Dedifferentiated amniotic fluid mesenchymal stem cell (primary cell): ENCODE data around the gene THAP4.
"Not testable (repeated sequence)": the region's sequence is repeated elsewhere in the genome, so short reads cannot be mapped to it uniquely, and the experiment has no call there.

Source experiments
- DNase-seq: peaks from one replicate; pipeline ENCODE4 v3.0.0-alpha.2; 2016; ENCODE audit errors: extremely low spot score

The THAP4 gene

GRCh38 chr2:241612156-241613016, 24.6 kb downstream of the THAP4 start:
- DNase-seq = no peak

DNA sequence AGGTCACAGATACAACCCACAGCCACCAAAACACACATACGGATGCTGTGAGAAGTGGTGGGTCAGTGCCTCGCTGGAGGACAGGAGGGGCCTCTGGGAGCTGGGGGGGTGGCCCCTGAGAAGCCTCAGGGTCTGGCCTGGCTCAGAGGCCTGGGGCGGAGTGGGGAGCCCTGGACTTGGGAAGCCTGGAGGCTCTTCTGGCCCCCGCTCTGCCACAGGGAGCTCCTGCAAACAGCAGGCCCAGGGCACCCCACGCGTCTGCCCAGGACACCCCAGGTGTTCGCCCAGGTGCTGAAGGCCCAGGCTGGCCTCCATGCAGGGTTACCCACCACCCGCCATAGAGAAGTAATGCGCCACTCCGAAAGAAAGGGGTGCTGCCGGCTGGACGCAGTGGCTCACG, 25.9 kb downstream of the THAP4 start:
- no peak for DNase-seq

- DNase-seq = peak; percentile 46
Measured at GRCh38 chr2:241609859-241610793, 26.8 kb downstream of the THAP4 start.

- no peak for DNase-seq
Measured at GRCh38 chr2:241608881-241609280, 28.1 kb downstream of the THAP4 start.

- DNase-seq = no peak
Measured at GRCh38 chr2:241607162-241607885, 29.6 kb downstream of the THAP4 start.

DNA sequence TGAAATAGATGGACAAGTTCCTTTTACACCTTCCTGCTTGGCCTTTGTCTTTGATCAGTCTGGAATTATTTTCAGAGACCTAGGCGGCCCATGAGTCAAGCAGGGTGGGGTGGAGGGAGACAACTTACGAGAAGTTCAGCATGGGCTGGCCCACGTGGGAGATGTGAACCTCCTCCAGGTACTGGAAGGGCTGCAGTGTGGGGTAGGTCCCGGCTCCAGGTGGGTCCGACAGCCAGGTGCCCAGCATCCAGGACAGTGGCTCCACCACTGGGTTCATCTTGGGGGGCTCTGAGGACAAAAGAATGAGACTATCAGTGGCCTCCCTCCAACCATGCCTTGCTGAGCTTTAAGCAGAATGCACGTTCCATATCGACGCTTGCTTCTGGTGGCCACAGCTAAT, 30.8 kb downstream of the THAP4 start:
- no peak for DNase-seq

GRCh38 chr2:241603686-241604085, 33.3 kb downstream of the THAP4 start:
- DNase-seq = no peak

DNA sequence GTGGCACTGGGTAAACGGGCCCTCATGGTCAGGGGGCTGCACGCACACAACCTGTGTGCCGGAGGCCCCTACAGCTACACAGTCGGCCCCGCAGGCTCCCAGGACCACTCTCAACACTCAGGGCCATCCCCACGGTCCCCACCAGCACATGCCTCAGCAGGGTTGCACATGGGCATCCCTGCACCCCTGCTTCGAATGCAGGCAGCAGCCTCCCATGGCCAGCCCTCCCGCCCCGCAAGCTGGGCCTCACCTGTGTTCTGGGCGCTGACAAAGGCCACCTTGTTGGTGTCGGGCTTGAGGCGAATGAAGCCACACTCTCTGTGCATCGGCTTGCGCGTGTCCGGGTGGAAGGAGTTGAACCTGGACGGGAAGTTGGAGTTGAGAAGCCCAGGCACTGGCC, 34.2 kb downstream of the THAP4 start:
- DNase-seq = no peak

DNA sequence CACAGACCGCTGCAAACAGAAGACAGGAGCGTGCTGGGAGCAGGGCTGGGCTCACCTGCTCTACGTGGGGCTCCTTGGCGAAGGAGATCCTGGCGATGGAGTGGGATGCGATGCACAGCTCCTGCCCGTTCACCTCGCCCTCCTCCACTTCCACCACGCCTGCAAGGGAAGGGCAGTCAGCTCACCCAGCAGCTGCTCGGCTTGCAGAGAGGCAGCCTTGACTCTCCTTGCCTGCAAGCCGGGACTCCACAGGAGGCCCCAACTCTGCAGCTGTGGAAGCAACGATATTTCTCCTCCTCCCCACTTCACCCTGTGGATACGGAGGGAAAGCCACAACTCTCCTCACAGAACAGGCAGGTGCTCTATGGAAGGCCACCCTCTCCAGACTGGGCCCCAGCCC, 35.1 kb downstream of the THAP4 start:
- DNase-seq = no peak

- no peak for DNase-seq
Measured at GRCh38 chr2:241599615-241600014, 37.3 kb downstream of the THAP4 start.

DNA sequence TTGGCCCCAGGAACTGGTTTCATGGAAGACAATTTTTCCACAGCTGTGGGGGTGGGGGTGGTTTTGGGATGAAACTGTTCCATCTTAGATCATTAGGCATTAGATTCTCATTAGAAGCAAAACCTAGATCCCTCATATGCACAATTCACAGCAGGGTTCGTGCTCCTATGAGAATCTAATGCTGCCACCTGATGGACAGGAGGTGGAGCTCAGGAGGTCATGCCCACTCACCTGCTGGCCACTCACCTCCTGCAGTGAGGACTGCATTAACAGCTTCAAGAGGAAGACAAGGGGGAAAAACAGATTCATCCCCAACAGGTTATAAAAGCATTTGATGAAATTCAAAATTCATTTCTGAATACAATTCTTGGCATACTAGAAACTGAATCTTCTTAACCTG, 38.5 kb downstream of the THAP4 start:
- no peak for DNase-seq

DNA sequence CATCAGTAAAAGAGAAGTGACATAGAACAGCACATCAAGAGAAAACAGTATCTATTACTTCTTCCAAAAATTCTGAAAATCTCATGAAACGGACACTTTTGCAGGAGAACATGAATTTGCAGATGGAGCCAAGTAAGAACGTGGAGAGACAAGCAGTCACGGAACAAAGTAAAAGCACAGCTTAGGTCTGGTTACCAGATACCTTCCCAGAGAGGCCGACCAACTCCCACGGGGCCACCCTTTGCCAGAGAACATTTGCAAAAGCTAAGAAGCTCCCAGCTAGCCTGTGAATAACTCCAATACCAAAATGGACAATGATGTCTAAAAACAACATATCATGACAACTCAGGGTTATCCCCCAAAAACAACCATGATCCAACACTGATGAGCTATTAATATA, 38.9 kb downstream of the THAP4 start:
- DNase-seq = no peak

DNA sequence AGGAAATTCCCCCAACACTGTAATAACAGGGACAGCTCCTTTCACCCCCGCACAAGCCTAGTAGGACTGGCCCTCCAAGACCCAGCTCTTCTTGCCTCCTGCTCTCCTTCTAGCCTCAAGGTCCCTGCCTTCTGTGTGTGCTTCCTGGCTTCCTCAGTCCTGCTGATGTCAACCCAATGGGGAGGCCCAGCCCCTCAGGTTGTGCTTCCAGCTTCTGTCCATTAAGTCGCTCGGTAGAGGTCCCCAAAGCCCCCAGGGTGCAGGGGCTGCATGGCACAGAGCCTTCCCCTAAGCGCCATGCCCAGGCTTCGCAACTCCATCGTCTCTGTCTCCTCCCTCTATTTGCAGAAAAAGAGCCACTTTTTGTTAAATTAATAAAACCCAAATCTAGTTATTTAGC, 39.4 kb downstream of the THAP4 start:
- no peak for DNase-seq

GRCh38 chr2:241595600-241596140, 41.3 kb downstream of the THAP4 start:
- no peak for DNase-seq

DNA sequence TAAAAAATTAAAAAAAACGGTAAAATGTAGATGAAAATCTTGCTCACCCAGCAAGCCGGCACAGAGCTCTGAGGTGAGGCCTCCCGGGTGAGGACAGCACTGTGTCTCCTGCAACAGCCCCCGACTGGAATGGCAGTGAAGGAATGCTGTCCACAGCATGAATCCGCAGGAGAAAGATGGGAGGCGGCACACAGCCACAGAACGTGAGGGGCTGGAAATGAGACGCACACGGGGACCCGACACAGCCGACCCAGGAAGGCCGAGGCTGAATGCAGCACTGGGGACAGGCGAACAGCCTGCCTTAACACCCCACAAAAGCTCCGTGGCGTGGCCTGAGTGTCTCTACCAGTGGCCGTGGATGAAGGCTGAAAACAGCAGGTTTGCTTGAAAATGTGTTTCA, 43.7 kb downstream of the THAP4 start:
- no peak for DNase-seq

DNA sequence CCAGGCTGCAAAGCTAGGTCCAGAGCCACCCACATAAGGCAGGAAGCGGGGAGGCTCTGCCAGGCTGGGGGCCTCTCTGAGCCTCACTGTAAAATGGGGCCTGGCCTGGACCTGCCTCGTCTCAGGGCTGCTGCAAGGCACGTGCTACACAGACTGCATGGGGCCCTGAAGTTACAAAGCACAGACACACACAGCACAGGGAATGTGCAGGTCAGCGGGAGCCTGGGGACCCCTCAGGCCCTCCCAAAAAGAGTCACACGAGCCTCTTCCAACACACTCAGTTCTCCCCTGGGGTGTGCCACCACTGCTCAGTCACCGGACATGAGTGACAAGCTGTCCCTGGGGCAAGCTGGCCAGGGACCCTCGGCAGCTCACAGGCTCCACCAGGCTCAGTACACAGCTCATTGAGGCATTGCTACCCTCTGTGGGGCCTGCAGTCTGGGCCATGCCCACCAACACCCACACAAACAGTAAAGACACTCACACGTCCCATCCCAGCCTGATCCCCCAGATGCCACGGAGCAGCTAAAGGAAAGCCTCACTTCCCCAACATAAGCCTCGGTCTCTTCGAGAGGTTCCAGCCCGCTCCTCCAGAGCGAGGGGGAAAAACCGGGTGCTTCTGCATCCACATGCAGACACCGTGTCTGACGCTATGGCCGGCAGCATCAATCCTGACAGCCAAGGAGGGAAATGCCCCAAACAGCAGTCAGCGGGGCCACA, 44.7 kb downstream of the THAP4 start:
- no peak for DNase-seq

GRCh38 chr2:241590496-241591455, 46.2 kb downstream of the THAP4 start:
- not testable (repeated sequence) for DNase-seq

- not testable (repeated sequence) for DNase-seq
Measured at GRCh38 chr2:241589863-241590262, 47.1 kb downstream of the THAP4 start.

DNA sequence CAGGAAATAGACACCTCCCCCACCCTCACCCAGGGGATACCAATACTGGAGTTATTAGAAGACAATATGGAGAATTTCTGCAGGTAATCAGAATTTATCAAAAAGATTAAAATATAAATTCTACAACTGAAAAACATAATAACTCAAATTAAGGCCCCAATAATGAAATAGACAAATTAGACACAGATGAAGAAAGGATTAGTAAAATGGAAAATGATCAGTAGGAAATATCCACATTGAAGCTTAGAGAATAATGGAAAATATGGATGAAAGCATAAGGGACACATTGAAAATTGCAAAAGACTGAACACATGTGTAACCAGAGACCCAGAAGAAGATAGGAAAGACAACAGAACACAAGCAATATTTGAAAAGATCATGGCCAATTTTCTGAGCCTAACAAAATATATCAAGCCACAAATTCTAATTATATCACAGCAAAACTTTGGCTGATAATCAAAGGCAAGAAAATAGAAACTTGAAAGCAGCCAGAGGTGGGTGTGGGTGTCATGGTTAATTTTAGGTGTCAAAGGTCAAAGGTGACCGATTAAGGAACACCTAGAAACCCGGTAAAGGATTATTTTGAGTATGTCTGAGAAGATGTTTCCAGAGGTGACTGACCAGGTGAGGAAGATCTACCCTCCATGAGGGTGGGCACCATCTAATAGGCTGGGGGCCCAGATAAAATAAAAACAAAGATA, 50.2 kb downstream of the THAP4 start:
- DNase-seq = no peak
